Measurements from ENCODE around the gene ARHGAP10.

- TF ChIP-seq CTCF (IDR thresholded peaks at IDR 0.05; ENCODE audit: low read length) (no peak), EZH2 (optimal IDR thresholded peaks at IDR 0.05; ENCODE audit: low read depth, low read length) (no peak)
These were observed 147.8 kb downstream of the ARHGAP10 start for GRCh38 chr4:147879676-147880075.

Data from MM.1S (cell line).